SK-N-SH treated with all-trans-retinoic acid at 6 μM for 48 hours (cell line): ENCODE measurements around the gene EDNRB.

Source experiments
- ISL1 ChIP-seq: fragments of 250-450 bp; sonication (Bioruptor Pico); IDR thresholded peaks from 2 replicates; pipeline ENCODE4 v2.1.2; 2022; ENCODE audit warnings: mild to moderate bottlenecking, moderate library complexity
- ZNF70 ChIP-seq: fragments of 450-650 bp; formaldehyde crosslinking; IDR thresholded peaks from 2 replicates; pipeline ENCODE4 v1.5.0; 2020; ENCODE audit warnings: mild to moderate bottlenecking, moderate library complexity

DNA sequence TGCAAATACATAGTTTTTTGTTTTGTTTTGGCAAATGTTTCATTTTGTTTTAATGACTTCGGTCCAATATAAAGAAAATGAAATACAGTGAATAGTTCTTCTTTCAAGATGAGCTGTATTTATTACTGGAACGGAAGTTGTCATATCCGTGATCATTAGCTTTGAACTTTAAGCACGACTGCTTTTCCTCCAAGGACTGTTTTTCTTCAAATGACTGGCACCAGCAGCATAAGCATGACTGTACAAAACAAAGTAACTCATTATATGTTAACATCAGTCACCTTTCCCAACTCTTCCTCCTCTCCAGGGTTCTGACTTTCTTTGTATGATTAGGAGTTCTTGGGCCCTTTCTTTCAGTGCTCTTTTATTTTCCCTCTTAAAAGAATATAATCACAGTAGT is 20.5 kb downstream of the EDNRB start:
- TF ChIP-seq ISL1 (CRISPR knock-in tag) (no peak), ZNF70 (CRISPR knock-in tag) (no peak)
